ENCODE measurements around the gene AIMP1. TPM values are rescaled to one million over a fixed set of nuclear protein-coding genes. Genes with fewer than 3 reads are reported as not detected.

Gene AIMP1
- total RNA-seq, 1 experiment from 2014 or later: 45.8 TPM

GRCh38 chr4:106303548-106304281 is 12.6 kb upstream of the AIMP1 start:
- ChIA-PET POLR2A (no interaction called here), CTCF (no interaction called here)
- Histone ChIP-seq H3K27ac (ENCODE audit: low read length) (no peak overlapping the region), H3K9me3 (ENCODE audit: control insufficient read depth, insufficient read depth, low read depth, low read length) (no peaks in the 10 kb centered on the region), H3K36me3 (ENCODE audit: control insufficient read depth, insufficient read depth, low read length) (no peaks in the 10 kb centered on the region), H3K27me3 (ENCODE audit: control insufficient read depth, insufficient read depth, low read length) (no peaks in the 10 kb centered on the region), H3K4me3 (ENCODE audit: low read depth in 2 of 2, low read length in 2 of 2) (no peak overlapping the region), H3K4me1 (ENCODE audit: control insufficient read depth, insufficient read depth, low read length) (no peaks in the 10 kb centered on the region)
- intact Hi-C loops (cut with micrococcal nuclease; ENCODE audit: unreplicated experiment) (no loop called here), in situ Hi-C loops (cut with HindIII; ENCODE audit: low pct_unique_long_range_greater_than_20kb, low sequenced_read_pairs) (no loop called here)
- TF ChIP-seq CTCF (IDR thresholded peaks at IDR 0.05) (no peak), TCF7L2 (IDR thresholded peaks at IDR 0.05; ENCODE audit: low read depth, low read length) (no peak), POLR2AphosphoS5 (IDR thresholded peaks at IDR 0.05; ENCODE audit: low read depth, low read length) (no peak), REST (IDR thresholded peaks at IDR 0.05; ENCODE audit: insufficient read depth in 1 of 2, low read depth in 2 of 2, low read length in 1 of 2) (no peak), SIN3A (IDR thresholded peaks at IDR 0.05; ENCODE audit: borderline replicate concordance, insufficient read depth, low read depth, low read length) (no peak)
- no TSS peak for BruUV-seq (replicated peaks)
- ATAC-seq (no peak), DNase-seq (ENCODE audit: low read depth, low spot score) (no peak)

- no peak overlapping the region for H3K4me3 ChIP-seq (ENCODE audit: low read depth in 2 of 2, low read length in 2 of 2)
- CTCF ChIA-PET: no interaction called here
- no peak overlapping the region for H3K27ac ChIP-seq (ENCODE audit: low read length)
- DNase-seq (ENCODE audit: low read depth, low spot score) (no peak), ATAC-seq (no peak)
- no peak for TF ChIP-seq POLR2AphosphoS5 (IDR thresholded peaks at IDR 0.05; ENCODE audit: low read depth, low read length)
- no peak for TF ChIP-seq TCF7L2 (IDR thresholded peaks at IDR 0.05; ENCODE audit: low read depth, low read length)
- no peak for TF ChIP-seq CTCF (IDR thresholded peaks at IDR 0.05)
- TF ChIP-seq SIN3A (IDR thresholded peaks at IDR 0.05; ENCODE audit: borderline replicate concordance, insufficient read depth, low read depth, low read length): no peak
- TF ChIP-seq REST (IDR thresholded peaks at IDR 0.05; ENCODE audit: insufficient read depth in 1 of 2, low read depth in 2 of 2, low read length in 1 of 2): no peak
- in situ Hi-C loops (cut with HindIII; ENCODE audit: low pct_unique_long_range_greater_than_20kb, low sequenced_read_pairs) (no loop called here), intact Hi-C loops (cut with micrococcal nuclease; ENCODE audit: unreplicated experiment) (no loop called here)
- no peaks in the 10 kb centered on the region for H3K27me3 ChIP-seq (ENCODE audit: control insufficient read depth, insufficient read depth, low read length)
- POLR2A ChIA-PET: no interaction called here
- no TSS peak for BruUV-seq (replicated peaks)
- H3K36me3 ChIP-seq (ENCODE audit: control insufficient read depth, insufficient read depth, low read length): no peaks in the 10 kb centered on the region
- H3K9me3 ChIP-seq (ENCODE audit: control insufficient read depth, insufficient read depth, low read depth, low read length): no peaks in the 10 kb centered on the region
- no peaks in the 10 kb centered on the region for H3K4me1 ChIP-seq (ENCODE audit: control insufficient read depth, insufficient read depth, low read length)
Measured at GRCh38 chr4:106304632-106305031, 11.7 kb upstream of the AIMP1 start.
